ENCODE results near the gene DGKD.

The DGKD gene

GRCh38 chr2:233399306-233400225 is 45.3 kb downstream of the DGKD start:
- no peak for TF ChIP-seq REST (IDR thresholded peaks at IDR 0.05; ENCODE audit: insufficient replicate concordance, low read depth)
- no peak for TF ChIP-seq POLR2AphosphoS5 (IDR thresholded peaks at IDR 0.05; ENCODE audit: low read depth)
- no peak for TF ChIP-seq GABPA (IDR thresholded peaks at IDR 0.05; ENCODE audit: low read depth)
- TF ChIP-seq CTCF (IDR thresholded peaks at IDR 0.05; ENCODE audit: insufficient read depth, low read length) = no peak
- TF ChIP-seq SPI1 (IDR thresholded peaks at IDR 0.05; ENCODE audit: borderline replicate concordance, low read depth) = no peak
- H3K27me3 ChIP-seq (ENCODE audit: insufficient read depth, poor library complexity, severe bottlenecking) = no peaks in the 10 kb centered on the region
- DNase-seq (ENCODE audit: low read depth in 1 of 2, low spot score in 1 of 2) = peak in 1 of 2 experiments; percentile 25
- H3K27ac ChIP-seq (replicated peaks) = 0 out of 2 replicates have a peak overlapping the region, but pooled peaks have one; percentile 14
- H3K4me3 ChIP-seq (replicated peaks; ENCODE audit: insufficient read depth, low read length) = no peak overlapping the region

GRCh38 chr2:233400341-233400740 is 46.0 kb downstream of the DGKD start:
- no peaks in the 10 kb centered on the region for H3K27me3 ChIP-seq (ENCODE audit: insufficient read depth, poor library complexity, severe bottlenecking)
- DNase-seq (ENCODE audit: low read depth in 1 of 2, low spot score in 1 of 2) = no peak
- H3K27ac ChIP-seq (replicated peaks) = no peak overlapping the region
- no peak overlapping the region for H3K4me3 ChIP-seq (replicated peaks; ENCODE audit: insufficient read depth, low read length)
- no peak for TF ChIP-seq REST (IDR thresholded peaks at IDR 0.05; ENCODE audit: insufficient replicate concordance, low read depth)
- TF ChIP-seq CTCF (IDR thresholded peaks at IDR 0.05; ENCODE audit: insufficient read depth, low read length) = no peak
- TF ChIP-seq SPI1 (IDR thresholded peaks at IDR 0.05; ENCODE audit: borderline replicate concordance, low read depth) = no peak
- no peak for TF ChIP-seq GABPA (IDR thresholded peaks at IDR 0.05; ENCODE audit: low read depth)
- no peak for TF ChIP-seq POLR2AphosphoS5 (IDR thresholded peaks at IDR 0.05; ENCODE audit: low read depth)

GRCh38 chr2:233400961-233401360 is 46.7 kb downstream of the DGKD start:
- TF ChIP-seq POLR2AphosphoS5 (IDR thresholded peaks at IDR 0.05; ENCODE audit: low read depth) (no peak), SPI1 (IDR thresholded peaks at IDR 0.05; ENCODE audit: borderline replicate concordance, low read depth) (no peak), GABPA (IDR thresholded peaks at IDR 0.05; ENCODE audit: low read depth) (no peak), CTCF (IDR thresholded peaks at IDR 0.05; ENCODE audit: insufficient read depth, low read length) (no peak), REST (IDR thresholded peaks at IDR 0.05; ENCODE audit: insufficient replicate concordance, low read depth) (no peak)
- Histone ChIP-seq H3K27me3 (ENCODE audit: insufficient read depth, poor library complexity, severe bottlenecking) (no peaks in the 10 kb centered on the region), H3K27ac (replicated peaks) (no peak overlapping the region), H3K4me3 (replicated peaks; ENCODE audit: insufficient read depth, low read length) (no peak overlapping the region)
- DNase-seq (ENCODE audit: low read depth in 1 of 2, low spot score in 1 of 2) = no peak
